Calu3 (cell line): Measurements from ENCODE around the gene STON1. TPM values are rescaled to one million over a fixed set of nuclear protein-coding genes. Genes with fewer than 3 reads are reported as not detected.

Source experiments
- BruUV-seq: library from RNA; stranded (reverse); fragments of 400-500 nt; replicated peaks from 2 replicates; lab custom pipeline; 2021; lab: Mats Ljungman, UMichigan
- CTCF ChIA-PET: fragments of 300-600 bp; sonication (Branson Sonifier 250); formaldehyde crosslinking; loops from one replicate; lab custom pipeline; 2022; ENCODE audit warnings: antibody characterized with exemption; lab: Charles Lee
- DNase-seq: peaks from one replicate; pipeline ENCODE4 v3.0.0; 2022
- H3K27ac Mint-ChIP-seq: one replicate; pipeline ENCODE4 v1.8.0; 2022; ENCODE audit warnings: mixed read lengths; ENCODE audit not compliant: unreplicated experiment
- H3K27me3 Mint-ChIP-seq: one replicate; pipeline ENCODE4 v1.8.0; 2022; ENCODE audit warnings: mixed read lengths; ENCODE audit not compliant: unreplicated experiment
- H3K36me3 Mint-ChIP-seq: one replicate; pipeline ENCODE4 v1.8.0; 2022; ENCODE audit warnings: mild to moderate bottlenecking, moderate library complexity, mixed read lengths; ENCODE audit not compliant: insufficient read depth, unreplicated experiment
- H3K4me1 Mint-ChIP-seq: one replicate; pipeline ENCODE4 v1.8.0; 2022; ENCODE audit warnings: mild to moderate bottlenecking, low read depth, mixed read lengths; ENCODE audit not compliant: unreplicated experiment
- H3K4me3 Mint-ChIP-seq: one replicate; pipeline ENCODE4 v1.8.0; 2022; ENCODE audit warnings: mild to moderate bottlenecking, low read depth, moderate library complexity, mixed read lengths; ENCODE audit not compliant: unreplicated experiment
- H3K9me3 Mint-ChIP-seq: one replicate; pipeline ENCODE4 v1.8.0; 2022; ENCODE audit warnings: low read depth, mixed read lengths; ENCODE audit not compliant: unreplicated experiment
- intact Hi-C: fragments of 100-400 bp; cut with micrococcal nuclease; formaldehyde crosslinking; loops from one replicate; pipeline ENCODE4 v1.10.0; 2022; ENCODE audit not compliant: unreplicated experiment
- total RNA-seq: library from RNA; stranded (reverse); gene quantifications from 2 replicates; pipeline ENCODE4 v1.2.3, GENCODE V29; 2022
- TF ChIP-seq, protein P1 (sequence below): fragments of 200-600 bp; IDR thresholded peaks from one replicate; pipeline ENCODE4 v1.8.0; 2022; ENCODE audit warnings: antibody characterized with exemption; ENCODE audit not compliant: unreplicated experiment

The STON1 gene
- total RNA-seq, 1 experiment from 2014 or later = 1.3 TPM

DNA sequence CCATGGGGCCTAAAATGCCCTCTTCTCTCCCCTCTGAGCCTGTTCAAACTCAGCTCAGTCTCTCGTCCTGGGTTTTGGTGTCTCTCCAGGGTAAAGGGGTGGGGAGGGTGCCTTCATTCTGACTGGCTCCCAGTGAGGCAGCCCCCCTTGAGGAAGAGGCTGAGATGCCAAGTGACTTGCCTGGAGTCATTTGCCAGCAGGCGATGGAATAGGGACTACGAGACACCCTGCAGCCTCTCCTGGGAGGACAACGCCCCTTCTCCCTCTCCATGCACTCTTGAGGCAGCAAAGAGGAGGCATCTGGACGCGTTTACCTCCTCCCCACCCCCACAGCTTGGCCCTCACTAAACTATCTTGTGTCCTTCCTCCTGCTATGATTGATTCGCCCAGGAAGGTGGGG lies 760 bp upstream of the STON1 start:
- TF ChIP-seq, protein P1, sequence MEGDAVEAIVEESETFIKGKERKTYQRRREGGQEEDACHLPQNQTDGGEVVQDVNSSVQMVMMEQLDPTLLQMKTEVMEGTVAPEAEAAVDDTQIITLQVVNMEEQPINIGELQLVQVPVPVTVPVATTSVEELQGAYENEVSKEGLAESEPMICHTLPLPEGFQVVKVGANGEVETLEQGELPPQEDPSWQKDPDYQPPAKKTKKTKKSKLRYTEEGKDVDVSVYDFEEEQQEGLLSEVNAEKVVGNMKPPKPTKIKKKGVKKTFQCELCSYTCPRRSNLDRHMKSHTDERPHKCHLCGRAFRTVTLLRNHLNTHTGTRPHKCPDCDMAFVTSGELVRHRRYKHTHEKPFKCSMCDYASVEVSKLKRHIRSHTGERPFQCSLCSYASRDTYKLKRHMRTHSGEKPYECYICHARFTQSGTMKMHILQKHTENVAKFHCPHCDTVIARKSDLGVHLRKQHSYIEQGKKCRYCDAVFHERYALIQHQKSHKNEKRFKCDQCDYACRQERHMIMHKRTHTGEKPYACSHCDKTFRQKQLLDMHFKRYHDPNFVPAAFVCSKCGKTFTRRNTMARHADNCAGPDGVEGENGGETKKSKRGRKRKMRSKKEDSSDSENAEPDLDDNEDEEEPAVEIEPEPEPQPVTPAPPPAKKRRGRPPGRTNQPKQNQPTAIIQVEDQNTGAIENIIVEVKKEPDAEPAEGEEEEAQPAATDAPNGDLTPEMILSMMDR = no peak
- Mint-ChIP-seq H3K4me3 (peak overlapping the region; percentile 79), H3K27ac (no peak overlapping the region), H3K27me3 (no peaks in the 10 kb centered on the region), H3K36me3 (peaks cover 15% of the 10 kb centered on the region), H3K4me1 (no peaks in the 10 kb centered on the region), H3K9me3 (no peaks in the 10 kb centered on the region)
- CTCF ChIA-PET = no interaction called here
- DNase-seq = no peak
- intact Hi-C loops = no loop called here
- no TSS peak for BruUV-seq

DNA sequence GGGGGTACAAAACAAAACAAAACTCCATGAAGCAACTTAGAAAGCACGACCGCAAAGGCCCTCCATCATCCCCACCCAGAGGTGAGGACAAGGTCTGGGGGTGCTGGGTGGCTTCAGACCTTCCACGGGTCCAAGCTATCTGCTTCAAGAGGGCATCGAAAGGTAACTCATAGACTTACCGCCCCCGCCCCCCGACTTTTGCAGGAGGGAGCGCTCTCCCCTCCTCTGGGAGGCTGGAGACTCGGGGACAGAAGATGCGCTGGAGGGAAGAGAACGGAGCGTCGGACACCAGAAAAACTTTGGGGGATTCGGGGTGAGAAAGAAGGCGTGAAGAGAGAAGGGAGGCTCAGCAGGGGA lies 300 bp upstream of the STON1 start:
- peak overlapping the region; percentile 79 for H3K4me3 Mint-ChIP-seq
- peaks cover 15% of the 10 kb centered on the region for H3K36me3 Mint-ChIP-seq
- no peak for DNase-seq
- no TSS peak for BruUV-seq
- no peaks in the 10 kb centered on the region for H3K4me1 Mint-ChIP-seq
- CTCF ChIA-PET = no interaction called here
- no peak overlapping the region for H3K27ac Mint-ChIP-seq
- H3K27me3 Mint-ChIP-seq = no peaks in the 10 kb centered on the region
- no peaks in the 10 kb centered on the region for H3K9me3 Mint-ChIP-seq
- TF ChIP-seq, protein P1 = no peak
- intact Hi-C loops = no loop called here

DNA sequence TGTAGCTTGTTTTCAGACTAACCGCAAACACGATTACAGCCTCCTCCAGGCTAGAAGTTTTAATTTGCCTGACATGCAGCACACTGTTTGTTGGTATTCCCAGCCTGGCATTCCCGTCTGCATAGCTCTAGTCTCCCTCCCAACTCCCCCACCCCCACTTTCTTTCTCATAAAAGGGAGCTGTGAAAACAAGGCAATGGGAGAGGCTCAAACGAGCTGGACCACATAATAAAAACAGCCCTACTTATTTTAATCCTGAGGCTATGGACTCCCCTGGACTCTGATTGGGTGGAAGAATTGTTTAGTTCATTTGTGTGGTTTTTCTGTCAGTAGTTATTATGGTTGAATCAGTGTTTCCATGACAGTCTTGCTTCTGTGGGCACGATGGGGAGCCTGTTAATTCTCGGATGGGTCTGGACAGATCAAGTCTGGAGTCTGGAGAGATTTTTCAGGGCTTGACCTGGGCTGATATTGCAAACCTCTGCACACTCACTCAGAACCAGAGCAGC lies 1.2 kb downstream of the STON1 start:
- CTCF ChIA-PET = no interaction called here
- Mint-ChIP-seq H3K4me3 (peak overlapping the region; percentile 79), H3K9me3 (no peaks in the 10 kb centered on the region), H3K27me3 (no peaks in the 10 kb centered on the region), H3K36me3 (peaks cover 15% of the 10 kb centered on the region), H3K27ac (no peak overlapping the region), H3K4me1 (no peaks in the 10 kb centered on the region)
- intact Hi-C loops = no loop called here
- DNase-seq = no peak
- TF ChIP-seq, protein P1 = no peak
- no TSS peak for BruUV-seq

DNA sequence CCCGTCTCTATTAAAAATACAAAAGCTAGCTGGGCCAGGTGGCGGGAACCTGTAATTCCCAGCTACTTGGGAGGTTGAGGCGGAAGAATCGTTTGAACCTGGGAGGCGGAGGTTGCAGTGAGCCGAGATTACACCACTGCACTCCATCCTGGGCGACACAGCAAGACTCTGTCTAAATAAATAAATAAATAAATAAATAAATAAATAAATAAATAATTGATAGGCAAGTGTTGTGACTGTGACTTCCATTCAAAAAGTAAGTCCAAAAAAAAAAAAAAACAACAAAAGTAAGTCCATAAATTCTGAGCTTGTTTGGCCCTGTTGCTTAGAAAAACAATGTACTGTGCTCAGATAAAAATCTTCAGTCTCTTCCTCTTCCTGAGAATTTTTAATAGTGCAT lies 2.2 kb downstream of the STON1 start:
- Mint-ChIP-seq H3K9me3 (no peaks in the 10 kb centered on the region), H3K27me3 (no peaks in the 10 kb centered on the region), H3K27ac (no peak overlapping the region), H3K4me3 (no peak overlapping the region), H3K36me3 (peaks cover 15% of the 10 kb centered on the region), H3K4me1 (no peaks in the 10 kb centered on the region)
- DNase-seq = no peak
- no TSS peak for BruUV-seq
- intact Hi-C loops = no loop called here
- CTCF ChIA-PET = no interaction called here
- TF ChIP-seq, protein P1 = no peak
